Activated effector memory CD4-positive, alpha-beta T cell treated with Interleukin-2 at 50 U/mL for 16 hours (primary cell): ENCODE measurements around the gene RGMB.

Experiments
- DNase-seq: peaks from one replicate; pipeline ENCODE4 v3.0.0-alpha.2; 2020

Gene RGMB

GRCh38 chr5:98839469-98840383, 66.3 kb downstream of the RGMB start:
- no peak for DNase-seq

GRCh38 chr5:98840946-98841345, 67.5 kb downstream of the RGMB start:
- DNase-seq, result no peak

GRCh38 chr5:98843481-98843880, 70.0 kb downstream of the RGMB start:
- no peak for DNase-seq

GRCh38 chr5:98844865-98845264, 71.4 kb downstream of the RGMB start:
- no peak for DNase-seq

- no peak for DNase-seq
These were observed 72.4 kb downstream of the RGMB start for GRCh38 chr5:98845878-98846277.
